ENCODE data around the gene DSCAML1.

DSCAML1 gene, protein sequence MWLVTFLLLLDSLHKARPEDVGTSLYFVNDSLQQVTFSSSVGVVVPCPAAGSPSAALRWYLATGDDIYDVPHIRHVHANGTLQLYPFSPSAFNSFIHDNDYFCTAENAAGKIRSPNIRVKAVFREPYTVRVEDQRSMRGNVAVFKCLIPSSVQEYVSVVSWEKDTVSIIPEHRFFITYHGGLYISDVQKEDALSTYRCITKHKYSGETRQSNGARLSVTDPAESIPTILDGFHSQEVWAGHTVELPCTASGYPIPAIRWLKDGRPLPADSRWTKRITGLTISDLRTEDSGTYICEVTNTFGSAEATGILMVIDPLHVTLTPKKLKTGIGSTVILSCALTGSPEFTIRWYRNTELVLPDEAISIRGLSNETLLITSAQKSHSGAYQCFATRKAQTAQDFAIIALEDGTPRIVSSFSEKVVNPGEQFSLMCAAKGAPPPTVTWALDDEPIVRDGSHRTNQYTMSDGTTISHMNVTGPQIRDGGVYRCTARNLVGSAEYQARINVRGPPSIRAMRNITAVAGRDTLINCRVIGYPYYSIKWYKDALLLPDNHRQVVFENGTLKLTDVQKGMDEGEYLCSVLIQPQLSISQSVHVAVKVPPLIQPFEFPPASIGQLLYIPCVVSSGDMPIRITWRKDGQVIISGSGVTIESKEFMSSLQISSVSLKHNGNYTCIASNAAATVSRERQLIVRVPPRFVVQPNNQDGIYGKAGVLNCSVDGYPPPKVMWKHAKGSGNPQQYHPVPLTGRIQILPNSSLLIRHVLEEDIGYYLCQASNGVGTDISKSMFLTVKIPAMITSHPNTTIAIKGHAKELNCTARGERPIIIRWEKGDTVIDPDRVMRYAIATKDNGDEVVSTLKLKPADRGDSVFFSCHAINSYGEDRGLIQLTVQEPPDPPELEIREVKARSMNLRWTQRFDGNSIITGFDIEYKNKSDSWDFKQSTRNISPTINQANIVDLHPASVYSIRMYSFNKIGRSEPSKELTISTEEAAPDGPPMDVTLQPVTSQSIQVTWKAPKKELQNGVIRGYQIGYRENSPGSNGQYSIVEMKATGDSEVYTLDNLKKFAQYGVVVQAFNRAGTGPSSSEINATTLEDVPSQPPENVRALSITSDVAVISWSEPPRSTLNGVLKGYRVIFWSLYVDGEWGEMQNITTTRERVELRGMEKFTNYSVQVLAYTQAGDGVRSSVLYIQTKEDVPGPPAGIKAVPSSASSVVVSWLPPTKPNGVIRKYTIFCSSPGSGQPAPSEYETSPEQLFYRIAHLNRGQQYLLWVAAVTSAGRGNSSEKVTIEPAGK (N-terminal part only)

GRCh38 chr11:117796872-117797529 lies at the start of gene DSCAML1:
Gene DSCAML1 (minus strand): TSS chr11:117797216. CDS start chr11:117797079, 137 bp downstream.
- DNase-seq: no peak

DNA sequence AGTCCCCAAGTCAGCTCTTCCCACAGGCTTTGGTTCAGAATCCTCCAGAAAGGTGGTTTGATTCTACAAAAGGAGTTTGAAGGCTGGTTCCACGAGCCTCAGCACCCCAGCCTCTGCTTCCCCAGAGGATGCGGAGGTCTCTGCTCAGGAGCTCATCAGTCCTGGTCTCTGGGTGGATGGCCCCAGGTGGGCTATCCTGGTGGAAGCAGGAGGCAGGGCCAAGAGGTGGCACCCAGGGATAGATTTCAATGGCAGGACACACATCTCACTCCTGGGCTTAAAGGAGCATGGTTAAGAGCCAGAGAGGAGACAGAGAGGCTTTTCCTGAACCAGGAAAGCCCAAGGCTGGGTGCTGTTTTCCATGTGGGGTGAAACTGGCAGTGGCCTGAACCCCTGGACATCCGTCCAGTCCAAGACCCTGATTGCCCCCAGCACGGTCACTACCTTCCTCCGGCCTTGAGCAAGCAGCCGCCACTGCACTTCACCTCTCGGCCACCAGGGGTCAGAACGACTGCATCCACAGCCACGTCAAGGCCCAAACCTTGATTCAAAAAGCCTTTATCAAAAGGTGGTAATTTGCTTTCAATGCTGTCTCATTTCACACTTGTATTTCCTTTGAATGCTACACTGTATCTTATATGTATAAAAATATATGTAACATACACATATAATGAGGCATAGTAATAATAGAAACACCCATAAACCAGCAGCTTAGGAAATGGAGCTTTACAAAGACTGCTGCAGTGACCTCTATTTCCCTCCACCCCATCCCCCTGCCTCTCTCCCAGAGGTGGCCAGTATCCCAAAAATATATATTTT lies 46.9 kb upstream of the DSCAML1 start:
- peak; percentile 25 for DNase-seq

- DNase-seq: no peak
These were observed 45.3 kb upstream of the DSCAML1 start for GRCh38 chr11:117842131-117842941.

DNA sequence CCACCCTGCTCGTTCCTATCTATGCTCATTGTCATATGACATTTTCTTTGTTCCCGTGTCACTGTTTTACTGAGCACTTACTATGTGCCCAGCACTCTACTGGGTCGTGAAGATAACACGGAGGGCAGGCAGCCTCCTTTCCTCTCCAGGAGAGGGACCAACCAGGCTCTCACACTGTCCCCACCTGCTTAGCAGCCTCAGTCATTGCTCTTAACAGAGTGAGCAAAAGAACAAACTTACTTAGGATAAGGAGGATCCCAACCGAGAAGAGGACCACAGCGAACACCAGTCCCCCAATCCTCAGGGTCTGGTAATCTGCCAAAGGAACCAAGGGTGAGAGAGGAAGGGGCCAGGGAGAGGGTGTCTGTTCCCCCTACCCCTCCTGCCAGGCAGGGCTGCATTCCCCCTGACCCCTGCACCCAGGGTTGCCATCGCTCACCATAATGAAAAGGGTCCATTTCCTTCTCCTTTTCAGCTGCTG lies 44.6 kb upstream of the DSCAML1 start:
- DNase-seq: no peak

DNA sequence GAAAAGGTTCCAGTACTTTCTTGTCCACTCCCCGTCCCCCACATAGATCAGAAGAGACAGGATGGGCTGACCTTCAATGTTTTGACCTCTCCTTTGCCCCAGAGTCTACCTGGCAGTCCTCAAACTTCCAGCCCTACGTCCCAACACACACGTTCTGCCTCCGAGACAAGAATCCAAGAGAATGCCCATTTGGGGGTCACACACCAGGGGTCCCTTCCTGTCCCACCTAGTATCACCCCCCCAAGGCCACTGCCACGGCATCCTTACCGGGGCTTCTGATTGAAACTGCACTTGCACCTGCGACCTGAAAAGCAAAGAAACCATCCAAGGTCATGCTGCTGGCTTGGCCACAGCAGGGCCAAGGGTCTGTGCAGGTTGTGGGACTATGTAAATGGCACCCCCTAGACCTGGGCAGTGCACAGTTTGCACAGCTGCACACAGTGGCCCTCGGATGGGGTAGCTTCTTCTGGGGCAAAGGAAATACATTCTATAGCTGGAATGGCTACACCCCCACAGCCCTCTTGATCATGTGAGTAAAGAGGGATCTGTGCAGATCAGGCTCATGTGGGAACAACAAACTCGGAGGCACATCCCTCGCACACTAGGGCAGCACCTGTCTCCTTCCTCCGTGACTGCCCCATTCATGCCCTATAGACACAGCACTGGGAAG lies 44.0 kb upstream of the DSCAML1 start:
- no peak for DNase-seq

- no peak for DNase-seq
These were observed 43.2 kb upstream of the DSCAML1 start for GRCh38 chr11:117839936-117840813.

DNA sequence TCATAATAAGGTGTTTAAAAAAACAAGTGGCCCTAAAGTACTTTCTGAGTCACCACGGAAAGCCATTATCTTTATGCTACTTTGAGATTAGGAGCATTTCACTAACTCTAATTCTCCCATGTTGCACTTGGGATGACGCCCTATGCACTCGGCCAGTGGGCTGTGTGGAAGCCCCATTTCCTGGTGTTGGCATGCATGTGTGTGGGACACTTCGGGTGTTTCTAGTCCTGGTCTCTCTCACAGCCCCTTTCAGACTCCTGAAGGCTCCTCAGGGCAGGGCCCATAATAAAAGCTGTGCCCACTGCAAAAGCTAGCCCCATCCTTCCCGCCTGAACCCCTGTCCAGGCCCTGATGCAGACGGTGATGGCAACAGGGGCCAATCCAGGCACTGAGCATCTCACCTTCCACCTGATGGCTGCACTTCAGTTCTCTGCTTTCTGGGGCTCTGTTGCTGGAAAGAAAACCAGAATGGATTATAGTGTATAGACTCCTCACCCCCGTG lies 42.4 kb upstream of the DSCAML1 start:
- no peak for DNase-seq

GRCh38 chr11:117838901-117839300 lies 41.9 kb upstream of the DSCAML1 start:
- no peak for DNase-seq

- DNase-seq: no peak
These were observed 40.8 kb upstream of the DSCAML1 start for GRCh38 chr11:117837791-117838190.

DNA sequence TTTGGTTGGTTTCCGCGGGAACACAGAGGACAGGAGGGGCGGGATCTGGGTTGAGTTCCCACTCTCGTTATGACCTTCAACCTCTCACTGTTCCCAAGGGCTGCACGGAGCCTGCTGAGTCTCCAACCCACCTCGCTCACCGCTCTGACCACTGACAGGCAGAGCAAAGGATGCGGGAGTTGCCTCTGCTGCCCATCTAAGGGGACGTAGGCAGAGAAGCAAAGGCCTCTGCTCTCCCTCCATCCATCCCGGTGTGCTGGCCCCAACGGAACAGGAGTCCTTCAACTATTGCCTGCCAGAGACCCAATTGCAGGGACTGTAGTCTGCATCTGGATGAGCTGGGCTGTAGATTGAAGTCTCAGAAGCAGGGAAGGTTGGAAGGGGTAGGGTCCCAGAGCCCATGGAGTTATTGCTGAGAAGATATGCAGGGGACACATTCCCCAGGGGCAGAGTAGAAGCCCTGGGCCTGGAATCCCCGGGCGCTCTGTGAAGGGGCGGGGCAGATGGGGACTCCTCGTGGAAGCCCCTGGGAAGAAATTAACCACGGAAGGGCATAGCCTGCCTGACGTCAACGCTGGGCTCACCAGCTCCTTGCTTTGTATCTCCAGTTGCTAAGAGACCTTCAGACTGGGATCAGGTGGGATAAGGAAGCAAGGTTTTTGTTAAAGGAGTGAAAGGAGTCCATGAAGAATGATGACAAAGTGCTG lies 40.2 kb upstream of the DSCAML1 start:
- no peak for DNase-seq

GRCh38 chr11:117836077-117836960 lies 39.3 kb upstream of the DSCAML1 start:
- DNase-seq: no peak

DNA sequence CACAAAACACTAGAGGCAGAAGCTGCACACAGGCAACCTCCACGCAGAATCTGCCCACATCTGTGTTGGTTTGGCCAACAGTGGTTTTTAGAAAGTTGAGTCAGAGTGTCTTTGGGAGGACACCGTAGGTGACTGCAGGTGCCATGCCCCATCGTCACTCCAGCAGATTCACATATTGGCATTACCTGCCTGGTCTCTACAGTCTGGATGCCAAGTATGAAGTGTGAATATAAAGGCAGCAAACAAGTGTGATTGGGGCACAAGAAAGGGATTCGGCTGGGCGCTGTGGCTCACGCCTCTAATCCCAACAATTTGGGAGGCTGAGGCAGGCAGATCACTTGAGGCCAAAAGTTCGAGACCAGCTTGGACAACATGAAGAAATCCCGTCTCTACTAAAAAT lies 38.6 kb upstream of the DSCAML1 start:
- no peak for DNase-seq

DNA sequence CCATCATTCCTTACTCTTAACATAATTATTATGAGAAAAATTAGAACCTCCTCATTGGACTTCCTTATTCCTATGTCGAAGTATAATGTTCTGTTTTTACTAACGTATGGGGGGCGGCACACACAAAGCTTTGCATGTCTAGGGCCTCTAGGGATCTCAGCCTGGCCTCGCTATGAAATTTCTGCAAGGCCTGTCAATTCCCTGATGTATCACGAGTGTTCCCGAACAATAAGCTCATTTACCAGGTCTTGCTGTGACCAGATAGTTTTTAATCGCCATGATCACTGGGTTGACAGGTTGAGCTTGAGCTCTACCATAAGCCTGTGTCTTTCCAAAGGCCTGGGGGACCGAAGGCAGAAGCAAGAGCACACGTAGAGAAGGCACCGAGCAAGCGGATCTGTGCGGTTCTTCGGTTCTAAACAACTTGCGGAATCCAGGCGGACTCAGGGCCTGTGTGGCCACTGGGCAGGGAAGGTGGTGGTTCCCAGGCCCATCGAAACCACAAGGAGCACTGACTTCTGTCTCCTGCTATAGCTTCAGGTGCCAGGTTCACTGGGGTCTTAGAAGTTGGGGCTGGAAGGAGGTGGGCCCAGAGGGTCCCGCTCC lies 37.9 kb upstream of the DSCAML1 start:
- no peak for DNase-seq

DNA sequence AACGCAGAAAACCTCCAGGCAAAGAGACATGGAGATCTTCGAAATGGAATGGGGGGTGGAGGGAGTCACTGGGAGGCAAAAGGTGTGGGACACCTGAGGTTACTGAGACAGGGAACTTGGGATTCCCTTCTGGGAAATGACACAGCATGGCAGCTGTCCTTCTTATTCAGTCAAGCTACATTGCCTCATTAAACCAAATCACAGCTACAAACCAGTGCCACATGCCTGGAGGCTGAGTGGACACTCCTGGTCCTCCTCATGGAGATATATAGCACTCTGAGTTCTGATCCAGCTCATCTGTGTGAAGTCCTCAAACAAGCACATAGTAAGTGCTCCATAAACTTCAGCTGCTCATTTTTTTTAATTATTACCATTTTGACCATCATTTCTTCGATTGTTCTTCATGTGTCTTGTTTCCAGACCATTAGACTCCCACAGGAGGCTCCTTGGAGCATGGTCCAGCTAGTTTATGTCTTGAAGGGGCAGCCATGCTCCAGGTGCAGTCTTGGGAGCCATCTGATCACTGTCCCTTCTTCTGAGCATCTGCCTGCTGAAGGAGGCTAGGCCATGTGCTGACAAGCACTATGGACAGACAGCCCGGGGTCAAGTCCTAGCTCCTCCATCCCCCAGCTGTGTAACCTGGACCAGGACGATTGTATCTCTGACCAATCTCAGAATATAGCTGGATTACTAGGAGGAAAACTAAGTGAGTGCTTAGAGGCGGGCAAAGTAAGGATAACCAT lies 37.2 kb upstream of the DSCAML1 start:
- no peak for DNase-seq

DNA sequence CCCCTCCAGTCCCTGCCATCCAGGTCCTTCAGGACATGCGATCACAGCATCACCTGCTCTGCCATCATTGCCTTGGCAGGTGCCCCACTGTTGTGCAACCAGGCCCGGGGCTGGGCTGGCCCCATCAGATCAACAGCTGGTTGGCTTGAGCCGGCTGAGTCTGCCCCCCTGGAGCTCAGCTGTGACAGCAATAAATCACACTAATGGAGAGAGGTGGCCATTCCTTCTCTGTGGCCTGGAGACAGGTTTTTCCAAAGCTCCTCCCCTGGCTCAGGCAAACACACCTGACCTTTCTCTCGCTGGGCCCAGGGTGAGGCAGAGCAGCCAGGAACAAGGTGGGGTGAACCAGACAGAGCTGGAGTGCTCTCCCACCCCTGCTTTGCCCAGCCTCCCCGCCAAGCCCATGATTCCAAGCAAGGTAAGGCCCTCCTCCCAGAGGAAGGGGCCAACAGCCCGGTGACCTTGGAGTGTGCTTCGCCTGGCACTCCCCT lies 36.4 kb upstream of the DSCAML1 start:
- no peak for DNase-seq

- DNase-seq: no peak
These were observed 35.5 kb upstream of the DSCAML1 start for GRCh38 chr11:117832511-117832910.

Measured in NCI-H226 (cell line).